Mammary epithelial cell (primary cell): Measurements from ENCODE around the gene UPK1A.

Source experiments
- EZH2 ChIP-seq: IDR thresholded peaks from 2 replicates; pipeline ENCODE4 v1.6.1; 2012; ENCODE audit warnings: low read length, inconsistent platforms, borderline replicate concordance
- TF ChIP-seq, protein P1 (sequence below), 2 donors: IDR thresholded peaks in 1 of 2; conservative IDR thresholded peaks in 1 of 2; 2 replicates each; pipeline ENCODE4 v1.5.1; 2011 to 2012; ENCODE audit warnings: inconsistent platforms in 2 of 2, low read length in 2 of 2, mild to moderate bottlenecking in 2 of 2, control low read depth in 1 of 2, low read depth in 1 of 2; ENCODE audit not compliant: insufficient read depth in 1 of 2; ENCODE audit errors: extremely low read depth in 1 of 2

DNA sequence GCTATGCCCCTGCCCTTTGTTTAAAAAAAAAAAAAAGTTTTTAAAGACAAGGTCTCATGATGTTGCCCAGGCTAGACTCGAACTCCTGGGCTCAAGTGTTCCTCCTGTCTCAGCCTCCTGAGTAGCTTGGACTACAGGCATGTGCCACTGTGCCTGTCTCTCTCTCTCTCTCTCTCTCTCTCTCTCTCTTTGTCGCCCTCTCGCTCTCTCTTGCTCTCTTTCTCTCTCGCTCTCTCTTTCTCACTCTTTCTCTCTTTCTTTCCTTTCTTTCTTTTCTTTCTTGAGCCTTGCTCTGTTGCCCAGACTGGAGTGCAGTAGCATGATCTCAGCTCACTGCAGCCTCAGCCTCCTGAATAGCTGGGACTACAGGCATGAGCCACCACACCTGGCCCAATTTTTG lies 10.7 kb upstream of the UPK1A start:
- TF ChIP-seq, protein P1, sequence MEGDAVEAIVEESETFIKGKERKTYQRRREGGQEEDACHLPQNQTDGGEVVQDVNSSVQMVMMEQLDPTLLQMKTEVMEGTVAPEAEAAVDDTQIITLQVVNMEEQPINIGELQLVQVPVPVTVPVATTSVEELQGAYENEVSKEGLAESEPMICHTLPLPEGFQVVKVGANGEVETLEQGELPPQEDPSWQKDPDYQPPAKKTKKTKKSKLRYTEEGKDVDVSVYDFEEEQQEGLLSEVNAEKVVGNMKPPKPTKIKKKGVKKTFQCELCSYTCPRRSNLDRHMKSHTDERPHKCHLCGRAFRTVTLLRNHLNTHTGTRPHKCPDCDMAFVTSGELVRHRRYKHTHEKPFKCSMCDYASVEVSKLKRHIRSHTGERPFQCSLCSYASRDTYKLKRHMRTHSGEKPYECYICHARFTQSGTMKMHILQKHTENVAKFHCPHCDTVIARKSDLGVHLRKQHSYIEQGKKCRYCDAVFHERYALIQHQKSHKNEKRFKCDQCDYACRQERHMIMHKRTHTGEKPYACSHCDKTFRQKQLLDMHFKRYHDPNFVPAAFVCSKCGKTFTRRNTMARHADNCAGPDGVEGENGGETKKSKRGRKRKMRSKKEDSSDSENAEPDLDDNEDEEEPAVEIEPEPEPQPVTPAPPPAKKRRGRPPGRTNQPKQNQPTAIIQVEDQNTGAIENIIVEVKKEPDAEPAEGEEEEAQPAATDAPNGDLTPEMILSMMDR (conservative IDR thresholded peaks at IDR 0.05 in 1 of 2, IDR thresholded peaks at IDR 0.05 in 1 of 2; ENCODE audit: extremely low read depth in 1 of 2, insufficient read depth in 1 of 2, low read depth in 1 of 2, low read length in 2 of 2): no peak
- TF ChIP-seq EZH2: no peak
